Vagina (tissue), 2 donors: ENCODE results near the gene PDE4D.

Source experiments
- POLR2A ChIP-seq, 2 donors: fragments of 450-650 bp; IDR thresholded peaks; one replicate each; pipeline ENCODE4 v1.6.1; 2017; ENCODE audit warnings: antibody characterized with exemption in 2 of 2, mild to moderate bottlenecking in 2 of 2, moderate library complexity in 2 of 2
- POLR2AphosphoS5 ChIP-seq, 2 donors: sonication (generic); formaldehyde crosslinking; IDR thresholded peaks; one replicate each; pipeline ENCODE4 v1.9.0; 2017; ENCODE audit warnings: antibody characterized with exemption in 2 of 2, mild to moderate bottlenecking in 2 of 2, low read depth in 1 of 2; ENCODE audit not compliant: insufficient read depth in 1 of 2

GRCh38 chr5:59621477-59621876, 272.0 kb downstream of the PDE4D start:
- TF ChIP-seq POLR2A (IDR thresholded peaks at IDR 0.05), result no peak
- TF ChIP-seq POLR2AphosphoS5 (IDR thresholded peaks at IDR 0.05; ENCODE audit: insufficient read depth in 1 of 2, low read depth in 1 of 2), result no peak
